Activated naive CD4-positive, alpha-beta T cell treated with anti-CD3 and anti-CD28 coated beads, Interleukin-2, amount 50 U/mL, for 72 hours (primary cell): ENCODE data around the gene TRMT61A. TPM values are rescaled to one million over a fixed set of nuclear protein-coding genes. Genes with fewer than 3 reads are reported as not detected.

Experiments
- ATAC-seq, 2 donors: fragments of 150-1000 bp; cut with Tn5 transposase; 2 replicates each; pipeline ENCODE4 v1.10.0; 2021; ENCODE audit warnings: mild to moderate bottlenecking in 2 of 2, moderate library complexity in 2 of 2
- DNase-seq, 2 donors: peaks; one replicate each; pipeline ENCODE4 v3.0.0; 2021 to 2022; ENCODE audit warnings: low spot score in 2 of 2
- H3K27ac Mint-ChIP-seq, 2 donors: one replicate each; pipeline ENCODE4 v1.8.0; 2022; ENCODE audit warnings: mild to moderate bottlenecking in 2 of 2, mixed read lengths in 2 of 2
- H3K36me3 Mint-ChIP-seq, 2 donors: one replicate each; pipeline ENCODE4 v1.8.0; 2022; ENCODE audit warnings: mixed read lengths in 2 of 2
- H3K9me3 Mint-ChIP-seq, 2 donors: one replicate each; pipeline ENCODE4 v1.8.0; 2022; ENCODE audit warnings: mixed read lengths in 2 of 2
- total RNA-seq, 2 donors: library from RNA; stranded (reverse); gene quantifications; one replicate each; pipeline ENCODE4 v1.2.3, GENCODE V29; 2022

Gene TRMT61A
- total RNA-seq, 2 donors from 2014 or later = 5.6 to 9.2 TPM

- Mint-ChIP-seq H3K9me3 (no peaks in the 10 kb centered on the region), H3K27ac (peak overlapping the region in 1 of 2 donors; percentile 80), H3K36me3 (peaks cover 0 to 5% of the 10 kb centered on the region in 2 donors)
- DNase-seq (peak in 1 of 2 donors; percentile 72), ATAC-seq (peak; percentile 28 to 85)
These were observed 1.4 kb upstream of the TRMT61A start for GRCh38 chr14:103527408-103528145.

- no peak for ATAC-seq
- H3K9me3 Mint-ChIP-seq = no peaks in the 10 kb centered on the region
- H3K36me3 Mint-ChIP-seq = peaks cover 0 to 5% of the 10 kb centered on the region in 2 donors
- no peak for DNase-seq
- peak overlapping the region in 1 of 2 donors; percentile 91 for H3K27ac Mint-ChIP-seq
These were observed 830 bp upstream of the TRMT61A start for GRCh38 chr14:103528146-103528586.

GRCh38 chr14:103529383-103530365 is 678 bp downstream of the TRMT61A start:
- peak overlapping the region; percentile 91 to 97 for H3K27ac Mint-ChIP-seq
- H3K9me3 Mint-ChIP-seq = no peaks in the 10 kb centered on the region
- no peak for ATAC-seq
- no peak for DNase-seq
- H3K36me3 Mint-ChIP-seq = peaks cover 0 to 5% of the 10 kb centered on the region in 2 donors

- peak in 1 of 2 donors; percentile 47 for DNase-seq
- H3K36me3 Mint-ChIP-seq = peaks cover 0 to 5% of the 10 kb centered on the region in 2 donors
- no peaks in the 10 kb centered on the region for H3K9me3 Mint-ChIP-seq
- H3K27ac Mint-ChIP-seq = peak overlapping the region; percentile 91 to 97
- ATAC-seq = no peak
These were observed 1.4 kb downstream of the TRMT61A start for GRCh38 chr14:103530390-103530789.

GRCh38 chr14:103530831-103531230 is 1.8 kb downstream of the TRMT61A start:
- no peak for DNase-seq
- Mint-ChIP-seq H3K36me3 (peaks cover 0 to 5% of the 10 kb centered on the region in 2 donors), H3K27ac (peak overlapping the region; percentile 84 to 91), H3K9me3 (no peaks in the 10 kb centered on the region)
- ATAC-seq = no peak

GRCh38 chr14:103531421-103532215 is 2.6 kb downstream of the TRMT61A start:
- no peak for DNase-seq
- ATAC-seq = no peak
- H3K36me3 Mint-ChIP-seq = peaks cover 0 to 5% of the 10 kb centered on the region in 2 donors
- H3K9me3 Mint-ChIP-seq = no peaks in the 10 kb centered on the region
- peak overlapping the region; percentile 84 to 91 for H3K27ac Mint-ChIP-seq

GRCh38 chr14:103532216-103533136 is 3.5 kb downstream of the TRMT61A start:
- ATAC-seq (no peak), DNase-seq (no peak)
- Mint-ChIP-seq H3K36me3 (peaks cover 0 to 5% of the 10 kb centered on the region in 2 donors), H3K9me3 (no peaks in the 10 kb centered on the region), H3K27ac (no peak overlapping the region)

- no peak overlapping the region for H3K27ac Mint-ChIP-seq
- no peaks in the 10 kb centered on the region for H3K9me3 Mint-ChIP-seq
- peaks cover 0 to 5% of the 10 kb centered on the region in 2 donors for H3K36me3 Mint-ChIP-seq
- ATAC-seq (no peak), DNase-seq (no peak)
These were observed 4.4 kb downstream of the TRMT61A start for GRCh38 chr14:103533137-103533998.

- Mint-ChIP-seq H3K27ac (no peak overlapping the region), H3K9me3 (no peaks in the 10 kb centered on the region), H3K36me3 (peaks cover 0 to 5% of the 10 kb centered on the region in 2 donors)
- ATAC-seq (no peak), DNase-seq (no peak)
These were observed 5.1 kb downstream of the TRMT61A start for GRCh38 chr14:103533999-103534575.

- peaks cover 0 to 1% of the 10 kb centered on the region in 2 donors for H3K36me3 Mint-ChIP-seq
- ATAC-seq = no peak
- no peak overlapping the region for H3K27ac Mint-ChIP-seq
- DNase-seq = no peak
- H3K9me3 Mint-ChIP-seq = no peaks in the 10 kb centered on the region
These were observed 5.6 kb downstream of the TRMT61A start for GRCh38 chr14:103534576-103535061.

- Mint-ChIP-seq H3K36me3 (no peaks in the 10 kb centered on the region), H3K9me3 (no peaks in the 10 kb centered on the region), H3K27ac (no peak overlapping the region)
- DNase-seq (no peak), ATAC-seq (no peak)
These were observed 6.3 kb downstream of the TRMT61A start for GRCh38 chr14:103535081-103535890.

- Mint-ChIP-seq H3K9me3 (no peaks in the 10 kb centered on the region), H3K36me3 (no peaks in the 10 kb centered on the region), H3K27ac (no peak overlapping the region)
- ATAC-seq (no peak), DNase-seq (no peak)
These were observed 7.0 kb downstream of the TRMT61A start for GRCh38 chr14:103535891-103536565.

GRCh38 chr14:103536693-103537092 is 7.7 kb downstream of the TRMT61A start:
- ATAC-seq (no peak), DNase-seq (no peak)
- peak overlapping the region in 1 of 2 donors; percentile 67 for H3K27ac Mint-ChIP-seq
- H3K36me3 Mint-ChIP-seq = no peaks in the 10 kb centered on the region
- no peaks in the 10 kb centered on the region for H3K9me3 Mint-ChIP-seq
